NB4 (cell line): ENCODE results near the gene ARID3B.

Experiments used
- DNase-seq: peaks from one replicate; pipeline ENCODE4 v3.0.0; 2010; ENCODE audit warnings: low read depth
- H3K4me3 ChIP-seq: one replicate; pipeline ENCODE4 v1.5.1; 2011; ENCODE audit warnings: mild to moderate bottlenecking, low read depth, low read length, moderate library complexity
- CTCF ChIP-seq: IDR thresholded peaks from one replicate; pipeline ENCODE4 v1.5.1; 2012; ENCODE audit warnings: low read depth, low read length
- MAX ChIP-seq: IDR thresholded peaks from 2 replicates; pipeline ENCODE4 v1.6.1; 2011; ENCODE audit warnings: low read depth, low read length
- MYC ChIP-seq: IDR thresholded peaks from 2 replicates; pipeline ENCODE4 v1.6.1; 2011; ENCODE audit warnings: low read depth, low read length
- POLR2A ChIP-seq: IDR thresholded peaks from 2 replicates; pipeline ENCODE4 v1.6.1; 2011; ENCODE audit warnings: mild to moderate bottlenecking; ENCODE audit not compliant: insufficient read length; ENCODE audit errors: extremely low read depth

The ARID3B gene

DNA sequence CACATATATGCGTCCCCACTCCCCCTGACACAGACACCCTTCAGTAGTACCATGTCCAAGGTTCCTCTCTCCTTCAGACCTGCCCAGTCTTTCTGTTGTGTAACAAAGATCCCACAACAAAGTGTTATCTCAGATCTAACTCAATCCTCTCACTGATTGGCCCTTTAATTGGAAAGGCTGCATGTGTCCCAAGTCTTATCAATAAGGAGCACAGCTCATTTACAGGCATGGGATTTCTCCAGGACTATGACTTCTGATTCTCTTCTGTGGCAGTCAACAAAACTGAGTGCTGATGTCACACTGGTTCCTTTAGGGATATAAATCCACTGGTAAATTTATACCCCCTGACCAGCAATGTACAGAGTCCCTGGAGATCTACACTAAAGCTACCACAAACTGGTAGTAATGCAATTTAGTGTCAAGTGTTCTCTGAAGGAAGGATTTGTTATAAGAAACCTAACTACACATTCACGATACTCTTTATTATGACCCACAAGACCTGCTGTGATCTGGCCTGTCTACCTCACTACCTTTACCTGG is 102.7 kb downstream of the ARID3B start:
- no peak for DNase-seq
- TF ChIP-seq POLR2A (no peak), MYC (no peak), CTCF (no peak), MAX (no peak)
- no peak overlapping the region for H3K4me3 ChIP-seq

DNA sequence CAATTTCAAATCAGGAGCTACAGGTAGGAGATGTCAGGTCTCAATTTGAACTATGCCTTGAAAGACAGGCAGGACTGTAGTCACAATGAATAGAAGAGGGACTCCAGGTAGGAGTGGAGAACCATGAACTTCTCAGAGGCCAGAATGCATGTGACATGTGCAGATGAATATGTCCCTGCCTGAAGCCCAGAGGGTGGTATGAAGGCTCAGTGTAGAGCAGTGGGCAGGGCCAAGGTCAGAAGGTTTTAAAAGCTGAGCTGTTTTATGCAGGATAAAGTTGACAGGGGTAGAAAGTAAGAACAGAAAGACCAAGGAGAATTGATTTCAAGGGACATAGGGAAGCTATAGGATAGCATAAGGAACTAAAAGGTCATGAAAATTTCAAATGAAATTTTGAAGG is 105.5 kb downstream of the ARID3B start:
- TF ChIP-seq CTCF, result no peak
- no peak for TF ChIP-seq MAX
- no peak for TF ChIP-seq POLR2A
- TF ChIP-seq MYC, result no peak
- H3K4me3 ChIP-seq, result no peak overlapping the region
- no peak for DNase-seq
